GM12878 (cell line): ENCODE results near the gene ATG5. TPM values are rescaled to one million over a fixed set of nuclear protein-coding genes. Genes with fewer than 3 reads are reported as not detected.
A peak's percentile ranks its signal among the peaks of the same experiment; 100 is the strongest.

Source experiments
- ATAC-seq: fragments of 200-7000 bp; cut with Tn5 transposase; 3 replicates; pipeline ENCODE4 v1.9.1; 2020; ENCODE audit warnings: mild to moderate bottlenecking, moderate library complexity
- BruUV-seq: library from RNA; stranded (reverse); fragments of 400-500 nt; replicated peaks from 2 replicates; lab custom pipeline; 2021; lab: Mats Ljungman, UMichigan
- CTCF ChIA-PET: fragments of 300-600 bp; sonication (Branson Sonifier 250); formaldehyde crosslinking; extraction: SDS; loops from one replicate; lab custom pipeline; 2021; ENCODE audit warnings: inconsistent platforms; lab: Yijun Ruan, JAX
- POLR2A ChIA-PET: fragments of 350-600 bp; formaldehyde crosslinking; extraction: SDS; loops from one replicate; lab custom pipeline; 2021; ENCODE audit warnings: inconsistent platforms; lab: Charles Lee
- RAD21 ChIA-PET: fragments of 300-600 bp; sonication (Branson Sonifier 250); formaldehyde crosslinking; loops from one replicate; lab custom pipeline; 2023; ENCODE audit warnings: antibody characterized with exemption; ENCODE audit not compliant: unreplicated experiment; lab: Charles Lee
- SMC1A ChIA-PET: fragments of 300-600 bp; sonication (Branson Sonifier 250); formaldehyde crosslinking; loops from one replicate; lab custom pipeline; 2023; ENCODE audit not compliant: unreplicated experiment, uncharacterized antibody; lab: Charles Lee
- DNase-seq: peaks from one replicate; pipeline ENCODE4 v3.0.0-alpha.2; 2011; ENCODE audit warnings: low read depth, low spot score
- FAIRE-seq: peaks from 3 replicates; lab custom pipeline; 2011; peaks lifted over from hg19 to GRCh38; lab: Jason Lieb, UNC
- H2AFZ ChIP-seq: 2 replicates; pipeline ENCODE4 v1.6.0; 2011; ENCODE audit warnings: low read depth, low read length, control low read depth; ENCODE audit not compliant: control insufficient read depth
- H3K27ac ChIP-seq: 2 replicates; pipeline ENCODE4 v1.5.1; 2011; ENCODE audit warnings: control low read depth; ENCODE audit not compliant: control insufficient read depth, insufficient read depth
- H3K27me3 ChIP-seq, 2 experiments: replicated peaks in 1 of 2; 2 replicates each; pipeline versions ENCODE4 v1.6.0 to v1.6.1; 2011; ENCODE audit warnings: low read length in 1 of 2; ENCODE audit not compliant: control insufficient read depth in 2 of 2, insufficient read depth in 2 of 2
- H3K36me3 ChIP-seq, 2 experiments: 2 replicates each; pipeline ENCODE4 v1.5.1; 2011; ENCODE audit warnings: low read length in 1 of 2; ENCODE audit not compliant: control insufficient read depth in 2 of 2, insufficient read depth in 2 of 2
- H3K4me1 ChIP-seq: 2 replicates; pipeline ENCODE4 v1.6.1; 2011; ENCODE audit warnings: mild to moderate bottlenecking, low read length, moderate library complexity, mixed read lengths; ENCODE audit not compliant: control insufficient read depth, insufficient read depth
- H3K4me2 ChIP-seq: 2 replicates; pipeline ENCODE4 v1.6.0; 2011; ENCODE audit warnings: control low read depth; ENCODE audit not compliant: control insufficient read depth, insufficient read depth
- H3K4me3 ChIP-seq: fragments of 200-600 bp; sonication (generic); 2 replicates; pipeline ENCODE4 v1.5.1; 2016
- H3K79me2 ChIP-seq: 2 replicates; pipeline ENCODE4 v1.6.0; 2011; ENCODE audit warnings: low read length; ENCODE audit not compliant: control insufficient read depth, insufficient read depth
- H3K9ac ChIP-seq: 2 replicates; pipeline ENCODE4 v1.8.0; 2011; ENCODE audit warnings: low read length, control low read depth, mixed read lengths; ENCODE audit not compliant: control insufficient read depth, insufficient read depth
- H3K9me3 ChIP-seq: replicated peaks from 3 replicates; pipeline ENCODE4 v1.5.1; 2011; ENCODE audit warnings: mild to moderate bottlenecking, low read length; ENCODE audit not compliant: control insufficient read depth, insufficient read depth
- H4K20me1 ChIP-seq: 2 replicates; pipeline ENCODE4 v1.6.0; 2011; ENCODE audit not compliant: control insufficient read depth, insufficient read depth
- HCFC1 ChIP-seq: fragments of 150-350 bp; IDR thresholded peaks from 2 replicates; pipeline ENCODE4 v1.6.1; 2014; ENCODE audit warnings: low read length
- MXI1 ChIP-seq: fragments of 150-350 bp; IDR thresholded peaks from 2 replicates; pipeline ENCODE4 v1.6.1; 2011; ENCODE audit warnings: low read depth, mild to moderate bottlenecking, inconsistent platforms, low read length, improper control_type of control experiment
- NFIC ChIP-seq: IDR thresholded peaks from 2 replicates; pipeline ENCODE4 v1.6.1; 2012; ENCODE audit warnings: low read depth, mild to moderate bottlenecking, inconsistent platforms, low read length, moderate library complexity
- RAD51 ChIP-seq: fragments of 450-650 bp; IDR thresholded peaks from 2 replicates; pipeline ENCODE4 v1.6.1; 2016; ENCODE audit warnings: moderate library complexity, mild to moderate bottlenecking, inconsistent platforms
- SPI1 ChIP-seq: IDR thresholded peaks from 2 replicates; pipeline ENCODE4 v1.6.1; 2011; ENCODE audit warnings: low read depth, mild to moderate bottlenecking, low read length, moderate library complexity, borderline replicate concordance; ENCODE audit not compliant: insufficient read depth
- TCF3 ChIP-seq: IDR thresholded peaks from 2 replicates; pipeline ENCODE4 v1.6.1; 2012; ENCODE audit warnings: low read depth, mild to moderate bottlenecking, low read length, borderline replicate concordance; ENCODE audit not compliant: insufficient read depth
- WGBS: methylation state at CpG from one replicate; pipeline ENCODE4 v1.1.6; 2016; ENCODE audit warnings: low lambda C conversion rate; ENCODE audit not compliant: insufficient replicate concordance, insufficient coverage; ENCODE audit errors: missing lambda C conversion rate; 5-methylcytosine and 5-hydroxymethylcytosine counted together
- in situ Hi-C: fragments of 300-500 bp; cut with MboI; formaldehyde crosslinking; loops from 9 replicates; pipeline ENCODE4 v1.14.3; 2018; ENCODE audit warnings: mixed read lengths
- intact Hi-C: fragments of 100-400 bp; cut with micrococcal nuclease; formaldehyde crosslinking; loops from one replicate; pipeline ENCODE4 v1.14.2; 2022; ENCODE audit not compliant: unreplicated experiment
- polyA plus RNA-seq, 11 experiments: library from polyadenylated mRNA; depleted of rRNA in 4 of 11; unstranded in 6 of 11; stranded (reverse) in 5 of 11; fragments of >200 nt; fragmentation: Nextera tagmentation in 4 of 11; fragmentation: Illumina TruSeq in 1 of 11; extraction: Ambion mirVana in 4 of 11; extraction: Trizol in 1 of 11; gene quantifications; 1 replicate in 1 of 11; 2 replicates in 10 of 11; pipeline versions ENCODE4 v1.2.1 to v1.2.3, GENCODE V29; 2011 to 2016; ENCODE audit warnings: inconsistent platforms in 2 of 11, missing spikeins in 2 of 11, low read depth in 1 of 11
- total RNA-seq, 4 experiments: library from RNA; depleted of rRNA in 3 of 4; stranded (reverse); fragments of >200 nt in 3 of 4; fragmentation: Illumina TruSeq in 1 of 4; extraction: Trizol in 1 of 4; gene quantifications; 2 replicates each; pipeline versions ENCODE4 v1.2.1 to v1.2.3, GENCODE V29; 2013 to 2021
- TF ChIP-seq, protein P1 (sequence below): fragments of 450-650 bp; IDR thresholded peaks from 2 replicates; pipeline ENCODE4 v1.6.1; 2017; ENCODE audit warnings: mild to moderate bottlenecking, low read depth, inconsistent platforms; ENCODE audit not compliant: poor library complexity, severe bottlenecking
- TF ChIP-seq, protein P2 (sequence below): fragments of 150-350 bp; IDR thresholded peaks from 2 replicates; pipeline ENCODE4 v1.6.1; 2014; ENCODE audit warnings: mild to moderate bottlenecking, low read depth, low read length
- TF ChIP-seq, protein P3 (sequence below): fragments of 450-650 bp; IDR thresholded peaks from 2 replicates; pipeline ENCODE4 v1.6.1; 2016; ENCODE audit warnings: mild to moderate bottlenecking
- TF ChIP-seq, protein P4 (sequence below): fragments of 450-650 bp; IDR thresholded peaks from 2 replicates; pipeline ENCODE4 v1.6.1; 2017; ENCODE audit warnings: mild to moderate bottlenecking
- TF ChIP-seq, protein P5 (sequence below): IDR thresholded peaks from 2 replicates; pipeline ENCODE4 v1.6.1; 2012; ENCODE audit warnings: low read depth, low read length, improper control_type of control experiment

ATG5 gene
- total and polyA plus RNA-seq, 10 of the 15 experiments (the other 5 are each of a cell fraction or from before 2014, with no cell fraction given): 12.9 to 51.8 (median 23.9) TPM

DNA sequence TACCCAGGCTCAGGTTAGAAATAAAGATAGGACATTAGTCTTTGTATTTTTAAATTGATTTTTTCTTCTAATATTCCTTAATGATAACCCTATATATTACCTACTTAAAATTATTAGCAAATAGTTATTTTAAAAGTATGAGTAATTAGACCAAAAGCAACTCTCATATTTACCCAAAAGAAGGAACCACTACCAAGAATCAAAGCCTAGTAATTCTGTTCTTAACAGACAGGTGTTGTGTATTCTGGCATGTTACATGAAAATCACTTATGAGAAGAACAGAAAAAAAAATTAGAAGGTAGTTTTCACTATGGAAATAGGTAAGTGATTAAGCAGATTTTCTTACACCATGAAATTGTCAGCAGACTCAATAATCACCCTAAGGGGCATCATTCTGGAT, 105.1 kb downstream of the ATG5 start (continued):
- TF ChIP-seq RAD51: no peak
- TF ChIP-seq SPI1: 0 out of 2 replicates have a peak, but pooled peaks have one; percentile 25
- TF ChIP-seq, protein P1, sequence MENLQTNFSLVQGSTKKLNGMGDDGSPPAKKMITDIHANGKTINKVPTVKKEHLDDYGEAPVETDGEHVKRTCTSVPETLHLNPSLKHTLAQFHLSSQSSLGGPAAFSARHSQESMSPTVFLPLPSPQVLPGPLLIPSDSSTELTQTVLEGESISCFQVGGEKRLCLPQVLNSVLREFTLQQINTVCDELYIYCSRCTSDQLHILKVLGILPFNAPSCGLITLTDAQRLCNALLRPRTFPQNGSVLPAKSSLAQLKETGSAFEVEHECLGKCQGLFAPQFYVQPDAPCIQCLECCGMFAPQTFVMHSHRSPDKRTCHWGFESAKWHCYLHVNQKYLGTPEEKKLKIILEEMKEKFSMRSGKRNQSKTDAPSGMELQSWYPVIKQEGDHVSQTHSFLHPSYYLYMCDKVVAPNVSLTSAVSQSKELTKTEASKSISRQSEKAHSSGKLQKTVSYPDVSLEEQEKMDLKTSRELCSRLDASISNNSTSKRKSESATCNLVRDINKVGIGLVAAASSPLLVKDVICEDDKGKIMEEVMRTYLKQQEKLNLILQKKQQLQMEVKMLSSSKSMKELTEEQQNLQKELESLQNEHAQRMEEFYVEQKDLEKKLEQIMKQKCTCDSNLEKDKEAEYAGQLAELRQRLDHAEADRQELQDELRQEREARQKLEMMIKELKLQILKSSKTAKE: no peak
- TF ChIP-seq, protein P2, sequence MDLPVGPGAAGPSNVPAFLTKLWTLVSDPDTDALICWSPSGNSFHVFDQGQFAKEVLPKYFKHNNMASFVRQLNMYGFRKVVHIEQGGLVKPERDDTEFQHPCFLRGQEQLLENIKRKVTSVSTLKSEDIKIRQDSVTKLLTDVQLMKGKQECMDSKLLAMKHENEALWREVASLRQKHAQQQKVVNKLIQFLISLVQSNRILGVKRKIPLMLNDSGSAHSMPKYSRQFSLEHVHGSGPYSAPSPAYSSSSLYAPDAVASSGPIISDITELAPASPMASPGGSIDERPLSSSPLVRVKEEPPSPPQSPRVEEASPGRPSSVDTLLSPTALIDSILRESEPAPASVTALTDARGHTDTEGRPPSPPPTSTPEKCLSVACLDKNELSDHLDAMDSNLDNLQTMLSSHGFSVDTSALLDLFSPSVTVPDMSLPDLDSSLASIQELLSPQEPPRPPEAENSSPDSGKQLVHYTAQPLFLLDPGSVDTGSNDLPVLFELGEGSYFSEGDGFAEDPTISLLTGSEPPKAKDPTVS: no peak
- no peak for TF ChIP-seq TCF3
- TF ChIP-seq NFIC: peak; percentile 70
- no peak for TF ChIP-seq MXI1
- TF ChIP-seq, all 136 proteins: peak for 9

DNA sequence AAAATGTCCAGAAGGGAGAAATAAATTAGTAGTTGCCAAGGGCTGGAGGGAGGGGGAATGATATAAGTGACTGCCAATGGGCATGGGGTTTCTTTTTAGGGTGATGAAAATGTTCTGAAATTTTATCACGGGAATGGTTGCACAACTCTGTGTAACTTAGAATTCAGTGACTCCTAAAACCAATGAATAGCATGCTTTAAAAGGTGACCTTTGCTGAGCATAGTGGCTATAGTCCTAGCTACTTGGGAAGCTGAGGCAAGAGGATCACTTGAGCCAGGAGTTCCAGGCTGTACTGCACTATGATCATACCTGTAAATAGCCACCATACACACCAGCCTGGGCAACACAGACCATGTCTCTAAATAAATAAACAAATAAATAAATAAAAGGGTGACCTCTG, 109.0 kb downstream of the ATG5 start:
- Histone ChIP-seq H3K79me2 (no peaks in the 10 kb centered on the region; the same call in 1 of the 2 replicates), H3K4me3 (no peak overlapping the region), H3K9me3 (no peaks in the 10 kb centered on the region), H4K20me1 (no peaks in the 10 kb centered on the region), H3K4me1 (peaks cover 12% of the 10 kb centered on the region), H3K9ac (no peak overlapping the region), H2AFZ (no peak overlapping the region)
- no TSS peak for BruUV-seq
- SMC1A ChIA-PET: interaction anchor here (1.1 to 2.2 kb wide), 5 partner anchors 10 to 785 kb away, joined by 4 to 9 read pairs (median 5); no protein-coding TSS in a partner anchor
- RAD21 ChIA-PET: interaction anchor here (1.2 kb wide), 1 partner anchor 785 kb away, joined by 5 read pairs; no protein-coding TSS in a partner anchor
- 100% methylated on average over 1 of the region's 1 CpG for WGBS
- DNase-seq: no peak
- CTCF ChIA-PET: interaction anchor here (0.6 to 10.0 kb wide), 5 partner anchors 13 to 785 kb away, joined by 3 to 113 read pairs (median 5); no protein-coding TSS in a partner anchor
- POLR2A ChIA-PET: interaction anchor here (0.5 to 1.0 kb wide), 2 partner anchors 32 to 105 kb away, joined by 3 read pairs; no protein-coding TSS in a partner anchor
- TF ChIP-seq, protein P3, sequence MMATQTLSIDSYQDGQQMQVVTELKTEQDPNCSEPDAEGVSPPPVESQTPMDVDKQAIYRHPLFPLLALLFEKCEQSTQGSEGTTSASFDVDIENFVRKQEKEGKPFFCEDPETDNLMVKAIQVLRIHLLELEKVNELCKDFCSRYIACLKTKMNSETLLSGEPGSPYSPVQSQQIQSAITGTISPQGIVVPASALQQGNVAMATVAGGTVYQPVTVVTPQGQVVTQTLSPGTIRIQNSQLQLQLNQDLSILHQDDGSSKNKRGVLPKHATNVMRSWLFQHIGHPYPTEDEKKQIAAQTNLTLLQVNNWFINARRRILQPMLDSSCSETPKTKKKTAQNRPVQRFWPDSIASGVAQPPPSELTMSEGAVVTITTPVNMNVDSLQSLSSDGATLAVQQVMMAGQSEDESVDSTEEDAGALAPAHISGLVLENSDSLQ: no peak
- TF ChIP-seq HCFC1: no peak
- TF ChIP-seq, protein P4, sequence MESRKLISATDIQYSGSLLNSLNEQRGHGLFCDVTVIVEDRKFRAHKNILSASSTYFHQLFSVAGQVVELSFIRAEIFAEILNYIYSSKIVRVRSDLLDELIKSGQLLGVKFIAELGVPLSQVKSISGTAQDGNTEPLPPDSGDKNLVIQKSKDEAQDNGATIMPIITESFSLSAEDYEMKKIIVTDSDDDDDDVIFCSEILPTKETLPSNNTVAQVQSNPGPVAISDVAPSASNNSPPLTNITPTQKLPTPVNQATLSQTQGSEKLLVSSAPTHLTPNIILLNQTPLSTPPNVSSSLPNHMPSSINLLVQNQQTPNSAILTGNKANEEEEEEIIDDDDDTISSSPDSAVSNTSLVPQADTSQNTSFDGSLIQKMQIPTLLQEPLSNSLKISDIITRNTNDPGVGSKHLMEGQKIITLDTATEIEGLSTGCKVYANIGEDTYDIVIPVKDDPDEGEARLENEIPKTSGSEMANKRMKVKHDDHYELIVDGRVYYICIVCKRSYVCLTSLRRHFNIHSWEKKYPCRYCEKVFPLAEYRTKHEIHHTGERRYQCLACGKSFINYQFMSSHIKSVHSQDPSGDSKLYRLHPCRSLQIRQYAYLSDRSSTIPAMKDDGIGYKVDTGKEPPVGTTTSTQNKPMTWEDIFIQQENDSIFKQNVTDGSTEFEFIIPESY: no peak
- TF ChIP-seq, protein P5, sequence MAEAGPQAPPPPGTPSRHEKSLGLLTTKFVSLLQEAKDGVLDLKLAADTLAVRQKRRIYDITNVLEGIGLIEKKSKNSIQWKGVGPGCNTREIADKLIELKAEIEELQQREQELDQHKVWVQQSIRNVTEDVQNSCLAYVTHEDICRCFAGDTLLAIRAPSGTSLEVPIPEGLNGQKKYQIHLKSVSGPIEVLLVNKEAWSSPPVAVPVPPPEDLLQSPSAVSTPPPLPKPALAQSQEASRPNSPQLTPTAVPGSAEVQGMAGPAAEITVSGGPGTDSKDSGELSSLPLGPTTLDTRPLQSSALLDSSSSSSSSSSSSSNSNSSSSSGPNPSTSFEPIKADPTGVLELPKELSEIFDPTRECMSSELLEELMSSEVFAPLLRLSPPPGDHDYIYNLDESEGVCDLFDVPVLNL: no peak
- TF ChIP-seq, all 136 proteins: peak for 0
- intact Hi-C loops (no loop called here), in situ Hi-C loops (no loop called here)
- FAIRE-seq (no peak), ATAC-seq (no peak)
- Histone ChIP-seq H3K36me3 (no peaks in the 10 kb centered on the region), H3K27ac (no peak overlapping the region), H3K27me3 (no peaks in the 10 kb centered on the region), H3K4me2 (no peak overlapping the region)
